Loucy (cell line): ENCODE data around the gene FBN1.

Experiments
- H2AFZ ChIP-seq: fragments of 200-600 bp; sonication (generic); 2 replicates; pipeline ENCODE4 v1.6.0; 2016; ENCODE audit warnings: antibody characterized with exemption, mild to moderate bottlenecking, low read length, moderate library complexity
- H3F3A ChIP-seq: fragments of 200-600 bp; 2 replicates; pipeline ENCODE4 v1.6.0; 2016; ENCODE audit warnings: antibody characterized with exemption, low read depth, mild to moderate bottlenecking
- H3K27me3 ChIP-seq: fragments of 200-600 bp; sonication (generic); 2 replicates; pipeline ENCODE4 v1.6.1; 2014; ENCODE audit warnings: low read length, mild to moderate bottlenecking; ENCODE audit not compliant: insufficient read depth, poor library complexity, severe bottlenecking
- H3K36me3 ChIP-seq: fragments of 200-600 bp; sonication (generic); 2 replicates; pipeline ENCODE4 v1.6.1; 2016; ENCODE audit warnings: low read length; ENCODE audit not compliant: insufficient read depth
- H3K4me1 ChIP-seq: fragments of 200-600 bp; sonication (generic); 2 replicates; pipeline ENCODE4 v1.5.1; 2014; ENCODE audit warnings: low read length, mild to moderate bottlenecking; ENCODE audit not compliant: insufficient read depth, poor library complexity, severe bottlenecking
- H3K4me2 ChIP-seq: fragments of 200-600 bp; sonication (generic); 2 replicates; pipeline ENCODE4 v1.6.0; 2014; ENCODE audit warnings: antibody characterized with exemption, low read length, low read depth, mild to moderate bottlenecking; ENCODE audit not compliant: poor library complexity, severe bottlenecking
- H3K4me3 ChIP-seq: fragments of 200-600 bp; sonication (generic); 2 replicates; pipeline ENCODE4 v1.5.1; 2014; ENCODE audit warnings: low read length, mild to moderate bottlenecking, mixed read lengths; ENCODE audit not compliant: poor library complexity, severe bottlenecking
- H3K79me2 ChIP-seq: fragments of 200-600 bp; sonication (generic); 2 replicates; pipeline ENCODE4 v1.6.1; 2014; ENCODE audit warnings: low read length; ENCODE audit not compliant: insufficient read depth
- H3K9ac ChIP-seq: fragments of 200-600 bp; sonication (generic); 2 replicates; pipeline ENCODE4 v1.6.0; 2014; ENCODE audit warnings: mild to moderate bottlenecking, low read depth, low read length, moderate library complexity; ENCODE audit not compliant: poor library complexity, severe bottlenecking
- H3K9me2 ChIP-seq: fragments of 200-600 bp; sonication (generic); replicated peaks from 2 replicates; pipeline ENCODE4 v1.6.1; 2016; ENCODE audit warnings: low read depth, low read length, mixed read lengths
- H3K9me3 ChIP-seq: fragments of 200-600 bp; sonication (generic); 2 replicates; pipeline ENCODE4 v1.6.1; 2014; ENCODE audit warnings: mild to moderate bottlenecking, antibody characterized with exemption, low read length, low read depth; ENCODE audit not compliant: insufficient read depth
- H4K20me1 ChIP-seq: fragments of 200-600 bp; sonication (generic); 2 replicates; pipeline ENCODE4 v1.6.0; 2014; ENCODE audit warnings: antibody characterized with exemption, low read length, mild to moderate bottlenecking; ENCODE audit not compliant: insufficient read depth, poor library complexity, severe bottlenecking
- CTCF ChIP-seq: fragments of 200-600 bp; sonication (generic); conservative IDR thresholded peaks from 2 replicates; pipeline ENCODE4 v1.5.1; 2014; ENCODE audit warnings: mild to moderate bottlenecking, antibody characterized with exemption, low read length
- EZH2phosphoT487 ChIP-seq: fragments of 200-600 bp; IDR thresholded peaks from 2 replicates; pipeline ENCODE4 v1.6.1; 2018; ENCODE audit warnings: antibody characterized with exemption, mild to moderate bottlenecking, moderate library complexity, borderline replicate concordance

Gene FBN1

GRCh38 chr15:48603922-48604321, 41.6 kb downstream of the FBN1 start:
- no peaks in the 10 kb centered on the region for H3K79me2 ChIP-seq
- no peaks in the 10 kb centered on the region for H3K9me3 ChIP-seq
- H3K4me3 ChIP-seq, result no peak overlapping the region
- H3K9me2 ChIP-seq, result no peaks in the 10 kb centered on the region
- no peak overlapping the region for H3K4me2 ChIP-seq
- no peaks in the 10 kb centered on the region for H3F3A ChIP-seq
- H3K36me3 ChIP-seq, result no peaks in the 10 kb centered on the region
- TF ChIP-seq CTCF, result no peak
- no peaks in the 10 kb centered on the region for H4K20me1 ChIP-seq
- H2AFZ ChIP-seq, result no peak overlapping the region
- H3K4me1 ChIP-seq, result no peaks in the 10 kb centered on the region
- no peaks in the 10 kb centered on the region for H3K27me3 ChIP-seq
- H3K9ac ChIP-seq, result no peak overlapping the region

- Histone ChIP-seq H2AFZ (no peak overlapping the region), H3K9me2 (no peaks in the 10 kb centered on the region), H3K36me3 (no peaks in the 10 kb centered on the region), H4K20me1 (no peaks in the 10 kb centered on the region), H3K4me2 (no peak overlapping the region), H3K79me2 (no peaks in the 10 kb centered on the region), H3K27me3 (no peaks in the 10 kb centered on the region), H3K4me1 (no peaks in the 10 kb centered on the region), H3K9me3 (no peaks in the 10 kb centered on the region), H3K4me3 (no peak overlapping the region), H3F3A (no peaks in the 10 kb centered on the region), H3K9ac (no peak overlapping the region)
- no peak for TF ChIP-seq CTCF
- TF ChIP-seq EZH2phosphoT487, result no peak
Observed at GRCh38 chr15:48603123-48603500, 42.4 kb downstream of the FBN1 start.

GRCh38 chr15:48602358-48603122, 43.0 kb downstream of the FBN1 start:
- no peaks in the 10 kb centered on the region for H3K79me2 ChIP-seq
- H3K4me3 ChIP-seq, result no peak overlapping the region
- no peak overlapping the region for H2AFZ ChIP-seq
- TF ChIP-seq EZH2phosphoT487 (no peak), CTCF (no peak)
- H3K27me3 ChIP-seq, result no peaks in the 10 kb centered on the region
- no peaks in the 10 kb centered on the region for H3K36me3 ChIP-seq
- no peaks in the 10 kb centered on the region for H3K9me3 ChIP-seq
- no peaks in the 10 kb centered on the region for H3F3A ChIP-seq
- no peaks in the 10 kb centered on the region for H4K20me1 ChIP-seq
- no peaks in the 10 kb centered on the region for H3K4me1 ChIP-seq
- H3K9me2 ChIP-seq, result no peaks in the 10 kb centered on the region
- H3K4me2 ChIP-seq, result no peak overlapping the region
- H3K9ac ChIP-seq, result no peak overlapping the region
